Skin of body (tissue), 3 donors: ENCODE results near the gene SSBP1. TPM values are rescaled to one million over a fixed set of nuclear protein-coding genes. Genes with fewer than 3 reads are reported as not detected.
"Not testable (repeated sequence)": the region's sequence is repeated elsewhere in the genome, so short reads cannot be mapped to it uniquely, and the experiment has no call there.

Experiments
- DNase-seq: peaks from one replicate; lab custom pipeline; 2025; lab: John Stamatoyannopoulos, UW
- small RNA-seq: library from RNA; depleted of rRNA; stranded (forward); fragments of <200 nt; gene quantifications from one replicate; pipeline ENCODE3, GENCODE V24; 2014; ENCODE audit warnings: low replicate concordance
- total RNA-seq: library from RNA; depleted of rRNA; stranded (reverse); fragments of >200 nt; gene quantifications from one replicate; pipeline ENCODE4 v1.2.3, GENCODE V29; 2014

Gene SSBP1
- total RNA-seq, 1 donor from 2014 or later, result 80.2 TPM

DNA sequence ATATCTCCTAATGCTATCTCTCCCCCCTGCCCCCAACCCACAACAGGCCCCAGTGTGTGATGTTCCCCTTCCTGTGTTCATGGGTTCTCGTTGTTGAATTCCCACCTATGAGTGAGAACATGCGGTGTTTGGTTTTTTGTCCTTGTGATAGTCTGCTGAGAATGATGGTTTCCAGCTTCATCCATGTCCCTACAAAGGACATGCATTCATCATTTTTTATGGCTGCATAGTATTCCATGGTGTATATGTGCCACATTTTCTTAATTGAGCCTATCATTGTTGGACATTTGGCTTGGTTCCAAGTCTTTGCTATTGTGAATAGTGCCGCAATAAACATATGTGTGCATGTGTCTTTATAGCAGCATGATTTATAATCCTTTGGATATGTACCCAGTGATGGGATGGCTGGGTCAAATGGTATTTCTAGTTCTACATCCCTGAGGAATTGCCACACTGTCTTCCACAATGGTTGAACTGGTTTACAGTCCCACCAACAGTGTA is 32.0 kb downstream of the SSBP1 start:
- DNase-seq, result not testable (repeated sequence)

DNA sequence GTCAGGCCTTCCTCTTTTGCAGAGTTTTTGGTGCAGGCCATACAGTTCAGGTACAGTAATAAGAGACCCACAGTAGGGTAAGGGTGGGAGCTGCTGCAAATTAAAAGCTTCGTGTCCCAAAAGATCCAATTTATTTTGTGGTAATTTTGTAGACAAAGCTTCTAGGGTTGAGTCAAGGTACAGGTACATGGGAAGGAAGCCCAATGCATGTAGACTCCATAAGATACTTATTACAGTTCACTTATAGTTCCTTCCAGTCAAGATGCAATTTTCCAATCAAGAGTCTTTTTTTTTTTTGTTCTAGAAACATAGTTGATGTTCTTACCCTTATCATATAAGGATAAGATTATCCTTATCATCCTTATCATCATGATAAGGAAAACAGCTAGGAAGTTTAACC is 38.2 kb downstream of the SSBP1 start, which contains the start of gene TAS2R4:
TSS of gene TAS2R4 (plus strand) at position 301 of the 400 bp plus-strand sequence. CDS start 1,815 bp downstream, outside the sequence.
- DNase-seq, result no peak

DNA sequence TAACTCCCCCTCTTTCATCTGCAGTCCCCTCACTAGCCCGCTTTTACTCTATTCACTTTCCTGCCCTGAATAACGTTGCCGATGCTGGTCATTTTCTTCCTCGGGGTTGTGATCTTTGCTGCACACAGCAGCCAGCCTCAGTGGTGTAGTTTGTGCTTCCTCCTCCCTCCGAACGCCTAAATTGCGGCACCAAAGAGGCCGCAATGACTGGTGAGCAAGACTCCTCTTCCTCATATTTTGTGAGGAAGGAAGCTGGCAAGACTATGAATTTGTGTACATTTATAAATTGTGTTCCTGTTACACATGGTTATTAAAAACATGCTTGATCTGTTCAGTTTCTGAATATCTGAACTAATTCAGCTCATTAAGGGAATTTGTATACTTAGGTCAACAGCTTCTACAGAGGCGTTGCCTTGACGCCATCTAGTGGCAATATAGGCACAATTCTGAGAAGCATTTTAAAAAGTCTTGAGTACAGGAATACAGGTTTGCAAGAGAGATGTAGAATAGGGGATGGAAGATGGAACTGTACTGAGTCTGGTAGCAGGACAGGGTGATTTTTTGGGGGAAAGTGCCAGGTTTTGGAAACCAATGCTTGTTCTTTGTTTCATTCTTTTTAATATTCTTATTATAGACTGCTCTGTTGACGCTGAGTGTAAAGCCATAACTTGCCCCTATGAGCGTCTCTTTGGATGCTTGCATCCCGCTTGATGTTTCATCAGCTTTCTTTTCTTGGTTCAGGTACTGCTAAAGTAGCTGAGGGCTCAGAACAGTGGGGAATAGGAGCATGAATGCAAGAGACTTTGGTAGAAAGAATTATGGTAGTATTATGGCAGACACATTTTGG is 47.8 kb downstream of the SSBP1 start:
- no peak for DNase-seq

DNA sequence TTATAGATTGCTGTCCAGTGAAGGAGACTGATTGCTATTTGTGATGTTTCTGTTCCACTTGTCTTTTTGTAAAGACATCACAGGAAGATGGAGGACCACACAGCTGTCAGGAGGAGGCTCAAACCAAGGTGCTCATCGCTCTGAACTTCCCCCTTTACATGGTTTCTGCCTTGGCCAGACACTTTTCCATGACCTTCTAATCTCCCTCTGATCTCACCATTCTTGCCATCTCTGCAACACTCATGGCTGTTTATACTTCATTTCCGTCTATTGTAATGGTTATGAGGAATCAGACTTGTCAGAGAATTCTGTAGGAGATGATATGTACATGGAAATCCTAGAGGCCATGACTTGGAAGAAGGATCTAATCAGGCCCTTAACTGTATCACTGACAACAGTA is 50.1 kb downstream of the SSBP1 start:
- DNase-seq, result no peak

DNA sequence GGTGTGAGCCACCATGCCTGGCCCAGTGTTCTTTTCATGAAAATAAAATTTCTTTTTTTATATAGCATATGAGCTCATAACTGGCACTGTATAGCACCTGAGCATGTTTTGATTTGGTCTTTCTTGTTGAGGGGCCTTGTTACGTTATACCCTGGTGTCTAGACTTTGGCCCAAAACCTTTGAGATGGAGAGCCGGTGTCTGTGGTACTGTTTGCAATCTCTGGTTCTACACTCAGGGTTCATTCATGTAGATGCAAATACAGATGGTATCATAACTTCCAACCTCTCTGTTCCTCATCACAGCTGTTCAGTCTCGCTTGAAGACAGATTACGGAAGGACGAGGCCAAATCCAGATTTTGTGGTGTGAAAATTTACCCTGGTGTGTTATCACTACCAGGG is 51.8 kb downstream of the SSBP1 start, which contains the start of gene TAS2R5:
TSS of gene TAS2R5 (plus strand) at position 301 of the 400 bp plus-strand sequence. CDS start 145 bp downstream, outside the sequence.
- no peak for DNase-seq

DNA sequence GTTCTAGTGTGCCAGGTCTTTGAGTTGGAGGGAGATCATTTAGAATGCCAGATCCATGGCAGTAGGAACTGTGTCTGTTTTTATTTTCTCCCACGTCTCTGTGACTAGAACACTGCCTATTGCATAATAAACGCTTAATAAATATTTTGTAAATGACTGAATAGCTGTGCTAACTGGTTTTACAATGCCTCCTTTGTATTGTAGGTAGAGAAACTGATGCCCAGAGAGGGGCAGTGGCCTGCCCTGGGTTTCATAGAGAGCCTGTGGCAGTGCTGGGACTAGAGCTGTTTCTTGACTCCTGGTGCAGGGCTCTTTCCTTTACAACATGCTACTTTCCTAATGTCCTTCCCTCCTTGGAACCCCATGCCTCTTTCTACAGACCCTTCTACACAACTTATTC is 54.4 kb downstream of the SSBP1 start:
- DNase-seq, result no peak

Small RNAs within 50 kb of the gene (small RNA-seq; reads per million reads assigned to genes)
- gene RNU1-82P, result not detected

Other genes starting within 250 kb of the SSBP1 start
- 29.9 TPM for gene AGK, start 186.9 kb upstream of the SSBP1 start, total RNA-seq
- gene DENND11, start 36.2 kb upstream of the SSBP1 start, total RNA-seq, result 14.7 TPM
- gene WEE2, start 30.0 kb upstream of the SSBP1 start, total RNA-seq, result 0.10 TPM
- 3.6 TPM for gene TAS2R3, start 25.7 kb downstream of the SSBP1 start, total RNA-seq
- 3.1 TPM for gene TAS2R4, start 38.3 kb downstream of the SSBP1 start, total RNA-seq
- gene TAS2R5, start 51.9 kb downstream of the SSBP1 start, total RNA-seq, result 2.8 TPM
- not detected for gene PRSS37, start 103.1 kb downstream of the SSBP1 start, total RNA-seq
- gene OR9A4, start 178.0 kb downstream of the SSBP1 start, total RNA-seq, result 0.10 TPM
- 3.8 TPM for gene CLEC5A, start 208.6 kb downstream of the SSBP1 start, total RNA-seq
- not detected for gene TAS2R38, start 235.4 kb downstream of the SSBP1 start, total RNA-seq